IMR-90 (cell line): ENCODE data around the gene VPS8. TPM values are rescaled to one million over a fixed set of nuclear protein-coding genes. Genes with fewer than 3 reads are reported as not detected.

Experiments
- ATAC-seq: fragments of 200-7000 bp; cut with Tn5 transposase; 2 replicates; pipeline ENCODE4 v1.9.1; 2020; ENCODE audit warnings: low read depth, mild to moderate bottlenecking, moderate library complexity
- BruUV-seq: library from RNA; stranded (reverse); fragments of 400-500 nt; replicated peaks from 2 replicates; lab custom pipeline; 2021; lab: Mats Ljungman, UMichigan
- CTCF ChIA-PET: fragments of 300-600 bp; formaldehyde crosslinking; extraction: SDS; loops from one replicate; lab custom pipeline; 2021; ENCODE audit warnings: antibody characterized with exemption; lab: Yijun Ruan, JAX
- POLR2A ChIA-PET: fragments of 300-600 bp; sonication (Branson Sonifier 250); formaldehyde crosslinking; loops from one replicate; lab custom pipeline; 2022; ENCODE audit warnings: antibody characterized with exemption; ENCODE audit not compliant: unreplicated experiment; lab: Charles Lee
- DNase-seq: peaks from one replicate; pipeline ENCODE4 v3.0.0; 2013
- H2AFZ ChIP-seq: replicated peaks from 2 replicates; pipeline ENCODE3; 2013; ENCODE audit warnings: low read length, mild to moderate bottlenecking; ENCODE audit not compliant: poor library complexity
- H2AK5ac ChIP-seq: 2 replicates; pipeline ENCODE4 v1.6.1; 2013; ENCODE audit warnings: low read depth, low read length, inconsistent platforms
- H2AK9ac ChIP-seq: replicated peaks from 2 replicates; pipeline ENCODE3; 2013; ENCODE audit warnings: mild to moderate bottlenecking, low read depth, low read length, moderate library complexity; ENCODE audit not compliant: poor library complexity
- H2BK120ac ChIP-seq: 2 replicates; pipeline ENCODE4 v1.6.1; 2013; ENCODE audit warnings: low read depth, low read length, inconsistent platforms
- H2BK15ac ChIP-seq: 3 replicates; pipeline ENCODE4 v1.6.1; 2013; ENCODE audit warnings: low read depth, low read length, inconsistent platforms
- H2BK20ac ChIP-seq: 2 replicates; pipeline ENCODE4 v1.6.1; 2013; ENCODE audit warnings: low read depth, mild to moderate bottlenecking, inconsistent platforms, low read length, moderate library complexity
- H2BK5ac ChIP-seq: 2 replicates; pipeline ENCODE4 v1.6.1; 2013; ENCODE audit warnings: mild to moderate bottlenecking, low read depth, low read length, inconsistent platforms; ENCODE audit not compliant: poor library complexity, severe bottlenecking
- H3K14ac ChIP-seq: replicated peaks from 2 replicates; pipeline ENCODE4 v1.6.1; 2013; ENCODE audit warnings: low read depth, low read length, inconsistent platforms
- H3K18ac ChIP-seq: 2 replicates; pipeline ENCODE4 v1.6.1; 2013; ENCODE audit warnings: low read depth, low read length, control low read depth
- H3K23ac ChIP-seq: 2 replicates; pipeline ENCODE4 v1.6.1; 2013; ENCODE audit warnings: low read depth, low read length, inconsistent platforms
- H3K27ac ChIP-seq: 2 replicates; pipeline ENCODE4 v1.5.1; 2013; ENCODE audit warnings: mild to moderate bottlenecking, control low read depth, low read length; ENCODE audit not compliant: insufficient read depth
- H3K27me3 ChIP-seq: 2 replicates; pipeline ENCODE4 v1.6.1; 2013; ENCODE audit warnings: low read length; ENCODE audit not compliant: control insufficient read depth, insufficient read depth
- H3K36me3 ChIP-seq: 2 replicates; pipeline ENCODE4 v1.6.1; 2013; ENCODE audit warnings: low read length, mixed read lengths; ENCODE audit not compliant: control insufficient read depth, insufficient read depth
- H3K4ac ChIP-seq: 2 replicates; pipeline ENCODE4 v1.6.1; 2013; ENCODE audit warnings: low read depth, low read length, inconsistent platforms
- H3K4me1 ChIP-seq: 2 replicates; pipeline ENCODE4 v1.6.1; 2013; ENCODE audit warnings: low read length, mixed read lengths; ENCODE audit not compliant: control insufficient read depth, insufficient read depth
- H3K4me2 ChIP-seq: 2 replicates; pipeline ENCODE4 v1.6.1; 2013; ENCODE audit warnings: low read depth, mild to moderate bottlenecking, control low read depth, low read length, moderate library complexity
- H3K4me3 ChIP-seq: 2 replicates; pipeline ENCODE4 v1.5.1; 2013; ENCODE audit warnings: low read depth, mild to moderate bottlenecking, control low read depth, low read length, moderate library complexity; ENCODE audit not compliant: insufficient read depth
- H3K56ac ChIP-seq: 2 replicates; pipeline ENCODE4 v1.6.1; 2013; ENCODE audit warnings: low read length, inconsistent platforms; ENCODE audit not compliant: insufficient read depth; ENCODE audit errors: extremely low read depth
- H3K79me1 ChIP-seq, 2 experiments: 2 replicates each; pipeline ENCODE4 v1.6.1; 2013; ENCODE audit warnings: low read length in 2 of 2, inconsistent platforms in 1 of 2, low read depth in 1 of 2
- H3K9ac ChIP-seq: 2 replicates; pipeline ENCODE4 v1.6.1; 2013; ENCODE audit warnings: low read depth, low read length, control low read depth
- H3K9me1 ChIP-seq: 2 replicates; pipeline ENCODE4 v1.6.1; 2013; ENCODE audit warnings: low read length, inconsistent platforms; ENCODE audit not compliant: insufficient read depth
- H3K9me3 ChIP-seq: 2 replicates; pipeline ENCODE4 v1.6.1; 2013; ENCODE audit warnings: low read length; ENCODE audit not compliant: control insufficient read depth, insufficient read depth
- H4K20me1 ChIP-seq: 2 replicates; pipeline ENCODE4 v1.6.1; 2013; ENCODE audit warnings: low read length, inconsistent platforms; ENCODE audit not compliant: insufficient read depth
- H4K5ac ChIP-seq: 2 replicates; pipeline ENCODE4 v1.6.1; 2013; ENCODE audit warnings: mild to moderate bottlenecking, low read depth, low read length, control low read depth
- H4K8ac ChIP-seq, 2 experiments: 2 replicates each; pipeline ENCODE4 v1.6.1; 2013; ENCODE audit warnings: low read depth in 2 of 2, low read length in 2 of 2, control low read depth in 1 of 2, inconsistent platforms in 1 of 2
- H4K91ac ChIP-seq: 2 replicates; pipeline ENCODE4 v1.6.1; 2013; ENCODE audit warnings: low read depth, low read length, inconsistent platforms; ENCODE audit not compliant: insufficient read depth
- CEBPB ChIP-seq: IDR thresholded peaks from 2 replicates; pipeline ENCODE4 v1.6.1; 2012; ENCODE audit warnings: low read depth, low read length, improper control_type of control experiment
- CHD1 ChIP-seq: IDR thresholded peaks from 2 replicates; pipeline ENCODE4 v1.6.1; 2012; ENCODE audit warnings: low read depth, low read length, improper control_type of control experiment
- FOS ChIP-seq: fragments of 150-350 bp; IDR thresholded peaks from 2 replicates; pipeline ENCODE4 v1.6.1; 2016; ENCODE audit warnings: low read depth, low read length
- MXI1 ChIP-seq: IDR thresholded peaks from 2 replicates; pipeline ENCODE4 v1.6.1; 2012; ENCODE audit warnings: low read depth, mild to moderate bottlenecking, low read length, moderate library complexity, borderline replicate concordance
- RFX5 ChIP-seq: IDR thresholded peaks from 2 replicates; pipeline ENCODE4 v1.8.0; 2012; ENCODE audit warnings: low read depth, mild to moderate bottlenecking, low read length, moderate library complexity
- WGBS, 2 experiments: methylation state at CpG; one replicate each; pipeline versions ENCODE4 v1.1.5 to v1.1.7; 2013; ENCODE audit warnings: missing lambda C conversion rate in 2 of 2; ENCODE audit not compliant: insufficient read length in 1 of 2; ENCODE audit errors: extremely low coverage in 2 of 2; 5-methylcytosine and 5-hydroxymethylcytosine counted together
- dilution Hi-C: fragments of 300-500 bp; cut with HindIII; formaldehyde crosslinking; loops from one replicate; pipeline ENCODE4 v1.14.3; 2018; ENCODE audit warnings: low sequenced_read_pairs; ENCODE audit not compliant: unreplicated experiment
- in situ Hi-C: fragments of 300-500 bp; cut with MboI; formaldehyde crosslinking; loops from 3 replicates; pipeline ENCODE4 v1.14.3; 2019; ENCODE audit warnings: low sequenced_read_pairs, inconsistent platforms, mixed read lengths
- intact Hi-C: fragments of 100-400 bp; cut with micrococcal nuclease; formaldehyde crosslinking; loops from 2 replicates; pipeline ENCODE4 v1.10.0; 2022
- polyA plus RNA-seq, 3 experiments: library from polyadenylated mRNA; depleted of rRNA; stranded (reverse); fragments of >200 nt; gene quantifications; 2 replicates each; pipeline ENCODE4 v1.2.3, GENCODE V29; 2012; ENCODE audit warnings: low replicate concordance in 1 of 3
- total RNA-seq: library from RNA; depleted of rRNA; stranded (reverse); fragments of >200 nt; gene quantifications from 2 replicates; pipeline ENCODE4 v1.2.3, GENCODE V29; 2012

Gene VPS8
- total and polyA plus RNA-seq, 2 of the 4 experiments (the other 2 are of a cell fraction), result 14.0 to 56.1 TPM

GRCh38 chr3:184765047-184765729, 46.8 kb upstream of the VPS8 start (continued):
- no peak for TF ChIP-seq CHD1

GRCh38 chr3:184765730-184766074, 46.3 kb upstream of the VPS8 start:
- Histone ChIP-seq H4K8ac (peak overlapping the region in 1 of 2 experiments; percentile 71; a peak in 2 of 4 replicates), H2AFZ (peak overlapping the region; percentile 47), H4K20me1 (no peaks in the 10 kb centered on the region), H2BK15ac (no peak overlapping the region; the same call in 2 of the 3 replicates), H2BK20ac (peak overlapping the region; percentile 77; the same call in 1 of the 2 replicates), H3K4ac (peak overlapping the region; percentile 44; the same call in 1 of the 2 replicates), H4K91ac (peak overlapping the region; percentile 58; the same call in 1 of the 2 replicates), H3K27ac (peak overlapping the region; percentile 10; the same call in 1 of the 2 replicates), H2BK5ac (no peak overlapping the region), H4K5ac (no peak overlapping the region; the same call in 1 of the 2 replicates), H3K9ac (no peak overlapping the region), H3K36me3 (no peaks in the 10 kb centered on the region), H3K18ac (no peak overlapping the region), H2AK5ac (peak overlapping the region; percentile 76; the same call in 1 of the 2 replicates), H3K27me3 (no peaks in the 10 kb centered on the region), H3K79me1 (no peaks in the 10 kb centered on the region), H2AK9ac (no peak overlapping the region), H2BK120ac (peak overlapping the region; percentile 59), H3K4me2 (0 out of 2 replicates have a peak overlapping the region, but pooled peaks have one; percentile 27), H3K23ac (no peak overlapping the region), H3K14ac (peak overlapping the region; percentile 50; the same call in 1 of the 2 replicates), H3K9me1 (peaks cover 19% of the 10 kb centered on the region), H3K4me1 (peaks cover 29% of the 10 kb centered on the region), H3K4me3 (no peak overlapping the region), H3K9me3 (no peaks in the 10 kb centered on the region), H3K56ac (no peak overlapping the region)
- TF ChIP-seq MXI1 (no peak), CEBPB (peak; percentile 61), RFX5 (no peak), FOS (0 out of 2 replicates have a peak, but pooled peaks have one; percentile 3)
- dilution Hi-C loops, result no loop called here
- ChIA-PET CTCF (interaction anchor here (1.0 to 1.8 kb wide), 2 partner anchors 77 to 204 kb away, joined by 3 to 6 read pairs; partner anchors contain the start of gene EPHB3), POLR2A (no interaction called here)
- peak; percentile 22 for ATAC-seq
- 60% methylated on average over 1 of the region's 7 CpGs; no CpG with 5 or more reads in 1 of the 2 experiments for WGBS, 2 experiments
- intact Hi-C loops, result no loop called here
- in situ Hi-C loops, result no loop called here
- no TSS peak for BruUV-seq
- peak; percentile 74 for DNase-seq
